ENCODE results near the gene WNT7A. TPM values are rescaled to one million over a fixed set of nuclear protein-coding genes. Genes with fewer than 3 reads are reported as not detected.

The WNT7A gene
- total and polyA plus RNA-seq, 2 donors (not counting 3 experiments of a cell fraction or from before 2014, with no cell fraction given): not detected

- H2AFZ ChIP-seq (ENCODE audit: low read depth, low read length): no peak overlapping the region
- ChIA-PET POLR2A (no interaction called here), CTCF (no interaction called here)
- no peak overlapping the region for H3K27ac ChIP-seq (ENCODE audit: insufficient read depth, low read depth, low read length)
- no peaks in the 10 kb centered on the region for H3K79me2 ChIP-seq (ENCODE audit: control insufficient read depth, insufficient read depth, low read length)
- no TSS peak for BruUV-seq (replicated peaks)
- dilution Hi-C loops (cut with MboI; ENCODE audit: extremely low pct_ligation_motif_present, low sequenced_read_pairs) (no loop called here), intact Hi-C loops (cut with micrococcal nuclease) (no loop called here)
- H3K4me3 ChIP-seq (replicated peaks in 1 of 3; ENCODE audit: insufficient read depth in 1 of 3, low read depth in 1 of 3, low read length in 3 of 3): no peak overlapping the region
- H3K27me3 ChIP-seq (ENCODE audit: control insufficient read depth in 2 of 2, insufficient read depth in 2 of 2, low read length in 2 of 2): no peaks in the 10 kb centered on the region
- no peaks in the 10 kb centered on the region for H3K4me1 ChIP-seq (ENCODE audit: control insufficient read depth, extremely low read depth, insufficient read depth, low read length)
- no peaks in the 10 kb centered on the region for H3K9me1 ChIP-seq (replicated peaks; ENCODE audit: control insufficient read depth, extremely low read depth, insufficient read depth, low read length)
- no peaks in the 10 kb centered on the region for H3K36me3 ChIP-seq (ENCODE audit: control insufficient read depth in 2 of 2, extremely low read depth in 1 of 2, insufficient read depth in 2 of 2, low read length in 2 of 2)
- no peaks in the 10 kb centered on the region for H3K9me3 ChIP-seq (replicated peaks; ENCODE audit: control insufficient read depth, insufficient read depth, low read length)
- H4K20me1 ChIP-seq (replicated peaks; ENCODE audit: control insufficient read depth, extremely low read depth, insufficient read depth, low read length): no peaks in the 10 kb centered on the region
- FAIRE-seq: no peak
- DNase-seq (ENCODE audit: low read depth, low spot score): no peak
- no peak for TF ChIP-seq POLR2AphosphoS5 (IDR thresholded peaks at IDR 0.05; ENCODE audit: insufficient read depth, low read depth, low read length)
- no peak overlapping the region for H3K4me2 ChIP-seq (ENCODE audit: insufficient read depth, low read length)
- no peak overlapping the region for H3K9ac ChIP-seq (replicated peaks; ENCODE audit: extremely low read depth, insufficient read depth, low read length)
These were observed 40.0 kb downstream of the WNT7A start for GRCh38 chr3:13839726-13840340.

GRCh38 chr3:13839253-13839652 lies 40.6 kb downstream of the WNT7A start:
- no peak overlapping the region for H2AFZ ChIP-seq (ENCODE audit: low read depth, low read length)
- dilution Hi-C loops (cut with MboI; ENCODE audit: extremely low pct_ligation_motif_present, low sequenced_read_pairs): no loop called here
- no TSS peak for BruUV-seq (replicated peaks)
- DNase-seq (ENCODE audit: low read depth, low spot score) (no peak), FAIRE-seq (no peak)
- H3K4me3 ChIP-seq (replicated peaks in 1 of 3; ENCODE audit: insufficient read depth in 1 of 3, low read depth in 1 of 3, low read length in 3 of 3): no peak overlapping the region
- no peaks in the 10 kb centered on the region for H3K27me3 ChIP-seq (ENCODE audit: control insufficient read depth in 2 of 2, insufficient read depth in 2 of 2, low read length in 2 of 2)
- CTCF ChIA-PET: no interaction called here
- POLR2A ChIA-PET: no interaction called here
- H3K36me3 ChIP-seq (ENCODE audit: control insufficient read depth in 2 of 2, extremely low read depth in 1 of 2, insufficient read depth in 2 of 2, low read length in 2 of 2): no peaks in the 10 kb centered on the region
- H3K9ac ChIP-seq (replicated peaks; ENCODE audit: extremely low read depth, insufficient read depth, low read length): no peak overlapping the region
- H3K9me1 ChIP-seq (replicated peaks; ENCODE audit: control insufficient read depth, extremely low read depth, insufficient read depth, low read length): no peaks in the 10 kb centered on the region
- intact Hi-C loops (cut with micrococcal nuclease): no loop called here
- no peak overlapping the region for H3K4me2 ChIP-seq (ENCODE audit: insufficient read depth, low read length)
- no peaks in the 10 kb centered on the region for H3K79me2 ChIP-seq (ENCODE audit: control insufficient read depth, insufficient read depth, low read length)
- H3K9me3 ChIP-seq (replicated peaks; ENCODE audit: control insufficient read depth, insufficient read depth, low read length): no peaks in the 10 kb centered on the region
- H4K20me1 ChIP-seq (replicated peaks; ENCODE audit: control insufficient read depth, extremely low read depth, insufficient read depth, low read length): no peaks in the 10 kb centered on the region
- TF ChIP-seq FOS (IDR thresholded peaks at IDR 0.05; ENCODE audit: borderline replicate concordance, insufficient read depth, low read length): no peak
- no peak for TF ChIP-seq POLR2A (IDR thresholded peaks at IDR 0.05; ENCODE audit: low read depth, low read length)
- no peak for TF ChIP-seq JUN (IDR thresholded peaks at IDR 0.05; ENCODE audit: borderline replicate concordance, insufficient read depth, insufficient read length, low read depth)
- no peak for TF ChIP-seq MAX (IDR thresholded peaks at IDR 0.05; ENCODE audit: insufficient read depth, insufficient read length)
- TF ChIP-seq MYC (IDR thresholded peaks at IDR 0.05; ENCODE audit: low read depth, low read length): no peak
- no peak for TF ChIP-seq GATA2 (IDR thresholded peaks at IDR 0.05; ENCODE audit: insufficient read depth, insufficient read length, low read depth, low read length)
- TF ChIP-seq CTCF (IDR thresholded peaks at IDR 0.05; ENCODE audit: extremely low read depth in 1 of 2, insufficient read depth in 1 of 2, low read depth in 1 of 2, low read length in 2 of 2): no peak
- TF ChIP-seq EZH2 (IDR thresholded peaks at IDR 0.05; ENCODE audit: borderline replicate concordance, low read depth, low read length, severe bottlenecking): no peak
- no peak for TF ChIP-seq POLR2AphosphoS5 (IDR thresholded peaks at IDR 0.05; ENCODE audit: insufficient read depth, low read depth, low read length)
- no peak overlapping the region for H3K27ac ChIP-seq (ENCODE audit: insufficient read depth, low read depth, low read length)
- H3K4me1 ChIP-seq (ENCODE audit: control insufficient read depth, extremely low read depth, insufficient read depth, low read length): no peaks in the 10 kb centered on the region
